HepG2 (cell line): Measurements from ENCODE around the gene TOP2A. TPM values are rescaled to one million over a fixed set of nuclear protein-coding genes. Genes with fewer than 3 reads are reported as not detected.

Source experiments
- AKNA ChIP-seq: sonication (generic); formaldehyde crosslinking; IDR thresholded peaks from 2 replicates; pipeline ENCODE4 v1.4.0; 2020; ENCODE audit warnings: missing genetic modification reagents, borderline replicate concordance
- ATF1 ChIP-seq: IDR thresholded peaks from 2 replicates; pipeline ENCODE4 v1.6.1; 2016; ENCODE audit warnings: mild to moderate bottlenecking, control low read depth
- ATF6 ChIP-seq: sonication (generic); formaldehyde crosslinking; conservative IDR thresholded peaks from 2 replicates; pipeline ENCODE4 v1.4.0; 2020; ENCODE audit warnings: missing genetic modification reagents
- CHD2 ChIP-seq: IDR thresholded peaks from 2 replicates; pipeline ENCODE4 v1.6.1; 2011; ENCODE audit warnings: low read depth, low read length, improper control_type of control experiment
- ELK4 ChIP-seq: sonication (generic); formaldehyde crosslinking; IDR thresholded peaks from 2 replicates; pipeline ENCODE4 v1.9.0; 2021; ENCODE audit warnings: missing genetic modification reagents, borderline replicate concordance
- ISX ChIP-seq: sonication (generic); formaldehyde crosslinking; conservative IDR thresholded peaks from 2 replicates; pipeline ENCODE4 v1.5.0; 2020; ENCODE audit warnings: missing genetic modification reagents
- KIAA2018 ChIP-seq: sonication (generic); formaldehyde crosslinking; IDR thresholded peaks from 2 replicates; pipeline ENCODE4 v1.5.0; 2020; ENCODE audit warnings: mild to moderate bottlenecking, missing genetic modification reagents, borderline replicate concordance
- NFKB2 ChIP-seq: sonication (generic); formaldehyde crosslinking; IDR thresholded peaks from 2 replicates; pipeline ENCODE4 v1.4.0; 2020; ENCODE audit warnings: missing genetic modification reagents, borderline replicate concordance
- ZNF431 ChIP-seq: sonication (generic); formaldehyde crosslinking; IDR thresholded peaks from 2 replicates; pipeline ENCODE4 v1.9.0; 2022; ENCODE audit warnings: missing genetic modification reagents, low read depth, mild to moderate bottlenecking, borderline replicate concordance
- ZNF724P ChIP-seq: sonication (generic); formaldehyde crosslinking; IDR thresholded peaks from 2 replicates; pipeline ENCODE4 v1.8.0; 2022; ENCODE audit warnings: missing genetic modification reagents, borderline replicate concordance
- polyA plus RNA-seq, 8 experiments: library from polyadenylated mRNA; depleted of rRNA in 3 of 8; stranded (reverse) in 7 of 8; unstranded in 1 of 8; fragments of >200 nt; fragmentation: Illumina TruSeq in 4 of 8; extraction: Trizol in 4 of 8; gene quantifications; 2 replicates each; pipeline versions ENCODE4 v1.2.1 to v1.2.3, GENCODE V29; 2011 to 2016; ENCODE audit warnings: low read depth in 4 of 8, missing spikeins in 1 of 8, mixed read lengths in 1 of 8; ENCODE audit not compliant: insufficient read depth in 1 of 8
- total RNA-seq, 5 experiments: library from RNA; depleted of rRNA; stranded (reverse); fragments of >200 nt; fragmentation: Illumina TruSeq; extraction: Trizol; gene quantifications; 2 replicates each; pipeline ENCODE4 v1.2.3, GENCODE V29; 2016; ENCODE audit warnings: low read depth in 1 of 5

Gene TOP2A
- total and polyA plus RNA-seq, 2 of the 13 experiments (the other 11 are each of a cell fraction or from before 2014, with no cell fraction given), result 108 to 327 TPM

- TF ChIP-seq NFKB2 (CRISPR knock-in tag) (peak; percentile 65; the same call in 1 of the 2 replicates), ELK4 (CRISPR knock-in tag) (no peak), CHD2 (no peak), ISX (CRISPR knock-in tag) (no peak), ATF6 (CRISPR knock-in tag) (0 out of 2 replicates have a peak, but pooled peaks have one; percentile 17), ZNF724P (peak; percentile 32; the same call in 1 of the 2 replicates), ATF1 (no peak), ZNF431 (0 out of 2 replicates have a peak, but pooled peaks have one; percentile 32), AKNA (no peak), KIAA2018 (CRISPR knock-in tag) (no peak)
Observed at GRCh38 chr17:40448639-40449261, 31.1 kb upstream of the TOP2A start (continued).
